OCI-LY3 (cell line): ENCODE results near the gene TMEM187.

ENCODE experiments used
- CTCF ChIP-seq: fragments of 200-600, 300-600 bp; sonication (generic); IDR thresholded peaks from 2 replicates; pipeline ENCODE4 v1.5.1; 2014; ENCODE audit warnings: antibody characterized with exemption, low read length, low read depth
- EZH2phosphoT487 ChIP-seq: fragments of 200-600 bp; shearing (Covaris generic); IDR thresholded peaks from 2 replicates; pipeline ENCODE4 v1.6.1; 2018; ENCODE audit warnings: antibody characterized with exemption, mixed run types, low read depth

DNA sequence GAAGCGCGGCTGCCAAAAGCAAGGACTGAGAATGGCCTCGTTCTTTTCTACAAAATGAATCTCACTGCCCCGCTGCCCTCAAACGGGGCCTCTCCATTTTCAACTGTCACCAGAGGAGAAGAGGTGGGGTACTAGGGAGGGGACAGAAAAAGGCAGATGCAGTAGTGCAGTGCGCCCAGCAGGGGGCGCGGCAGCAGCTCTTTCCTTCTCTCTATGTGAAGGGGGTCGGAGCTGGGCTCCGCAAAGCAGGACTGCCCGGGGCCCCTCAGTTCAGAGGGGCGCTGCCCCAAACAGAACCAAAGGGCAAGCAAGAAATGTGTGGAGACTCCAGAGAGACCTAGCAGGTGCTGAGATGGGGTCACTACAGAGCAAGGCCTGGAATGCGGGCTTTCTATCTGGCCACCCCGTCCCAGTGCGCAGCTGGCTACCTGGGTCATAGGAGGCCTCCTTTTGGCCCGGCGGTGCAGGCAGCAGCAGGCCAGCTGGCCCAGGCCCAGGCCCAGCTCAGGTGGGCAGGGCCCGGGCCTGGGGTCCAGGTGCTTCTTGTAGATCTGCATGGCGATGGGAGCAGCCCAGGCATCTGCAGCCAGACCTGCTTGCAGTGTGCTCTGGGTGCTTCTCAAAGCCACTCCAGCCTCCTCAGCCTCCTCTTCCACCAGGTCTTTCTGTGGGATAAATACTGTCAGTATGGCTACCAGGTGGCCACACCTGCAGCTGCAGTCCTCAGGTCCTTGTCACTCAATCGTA is 41.2 kb downstream of the TMEM187 start:
- TF ChIP-seq CTCF (peak; percentile 82), EZH2phosphoT487 (no peak)
